NCI-H446 treated with DMSO at 0.1 percent for 48 hours (cell line): ENCODE results near the gene OMP.

ENCODE experiments used
- DNase-seq: peaks from one replicate; lab custom pipeline; 2025; lab: John Stamatoyannopoulos, UW

The OMP gene

GRCh38 chr11:77104727-77105126 lies 2.1 kb downstream of the OMP start:
- no peak for DNase-seq

DNA sequence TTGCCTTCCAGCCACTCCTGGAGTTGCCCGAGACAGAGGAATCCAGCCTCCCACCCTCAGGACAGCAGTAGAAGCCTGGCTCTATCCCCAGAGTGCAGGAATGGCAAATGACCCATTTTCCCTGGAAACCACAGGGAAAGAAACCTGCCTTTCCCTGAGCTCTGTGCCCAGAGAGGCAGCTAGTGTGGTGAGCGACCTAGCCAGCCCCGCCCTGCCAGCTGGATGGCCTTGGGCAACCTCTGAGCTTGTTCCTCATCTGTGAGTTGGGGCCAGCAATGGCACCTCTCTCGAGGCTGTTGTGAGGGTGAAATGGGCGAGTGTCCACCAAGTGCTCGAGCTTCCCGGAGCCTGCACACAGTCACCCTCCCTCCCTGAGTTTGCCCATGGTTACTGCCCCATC lies 3.7 kb downstream of the OMP start:
- DNase-seq = no peak

GRCh38 chr11:77106759-77107158 lies 4.1 kb downstream of the OMP start:
- DNase-seq = no peak

DNA sequence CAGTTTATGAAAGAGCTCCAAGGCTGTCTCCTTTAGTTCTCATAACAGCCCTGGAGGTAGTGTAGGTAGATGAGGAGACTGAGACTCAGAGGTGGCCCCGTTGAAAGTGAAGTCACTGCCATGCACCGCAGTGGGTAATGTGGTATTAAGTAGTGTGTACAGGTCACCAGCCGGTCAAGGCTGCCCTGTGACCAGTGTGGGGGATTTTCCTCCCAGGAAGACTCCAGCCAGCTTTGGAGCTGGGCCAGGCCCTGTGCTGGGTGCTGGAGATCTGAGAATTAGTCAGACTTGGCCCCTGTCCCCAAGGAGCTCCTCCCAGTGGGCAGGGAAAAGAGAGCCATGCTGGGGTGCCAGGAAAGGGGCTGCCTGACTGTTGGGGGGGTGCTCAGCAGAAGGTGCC lies 5.3 kb downstream of the OMP start:
- peak; percentile 79 for DNase-seq

GRCh38 chr11:77108436-77108835 lies 5.8 kb downstream of the OMP start:
- DNase-seq = no peak

- peak; percentile 98 for DNase-seq
Observed at GRCh38 chr11:77109236-77110019, 6.8 kb downstream of the OMP start.

GRCh38 chr11:77110836-77111235 lies 8.2 kb downstream of the OMP start:
- DNase-seq = no peak

DNA sequence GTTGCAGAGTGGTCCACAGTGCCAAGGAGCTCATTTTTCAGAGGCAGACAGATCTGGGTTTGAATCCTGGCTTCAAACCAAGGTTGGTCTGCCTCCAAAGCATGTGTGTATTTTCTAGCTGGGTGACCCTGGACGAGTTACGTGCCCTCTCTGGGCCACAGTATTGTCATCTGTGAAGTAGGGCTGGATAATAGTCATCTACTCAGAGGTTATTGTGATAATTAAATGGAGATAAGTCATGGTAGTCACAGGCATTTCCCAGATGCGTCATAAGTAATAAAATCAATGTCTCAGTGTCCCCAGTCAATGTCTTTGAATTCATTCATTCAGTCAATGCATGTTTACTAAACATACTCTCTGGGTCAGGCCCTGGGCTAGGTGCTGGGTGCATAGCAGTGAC lies 8.6 kb downstream of the OMP start:
- no peak for DNase-seq

DNA sequence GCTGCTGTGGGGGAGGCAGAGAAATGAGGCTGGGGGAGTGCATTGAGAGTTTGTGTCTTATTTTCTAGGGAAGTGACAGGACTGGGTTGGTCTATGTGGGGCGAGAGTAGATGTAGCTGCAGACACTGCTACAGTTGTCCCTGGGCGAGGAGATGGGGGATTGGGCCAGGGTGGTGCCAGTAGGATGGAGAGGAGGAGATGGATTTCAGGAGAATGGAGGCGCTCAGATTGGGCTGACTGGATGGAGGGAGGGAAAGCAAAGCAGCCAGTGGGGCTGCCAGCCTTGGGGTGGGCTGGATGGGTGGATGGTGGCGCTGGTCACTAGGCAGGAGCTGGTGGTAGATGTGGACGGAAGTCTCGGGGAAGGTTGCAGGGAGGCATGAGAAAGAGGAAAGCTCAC lies 9.3 kb downstream of the OMP start:
- no peak for DNase-seq

- no peak for DNase-seq
Observed at GRCh38 chr11:77112641-77113381, 10.2 kb downstream of the OMP start.

DNA sequence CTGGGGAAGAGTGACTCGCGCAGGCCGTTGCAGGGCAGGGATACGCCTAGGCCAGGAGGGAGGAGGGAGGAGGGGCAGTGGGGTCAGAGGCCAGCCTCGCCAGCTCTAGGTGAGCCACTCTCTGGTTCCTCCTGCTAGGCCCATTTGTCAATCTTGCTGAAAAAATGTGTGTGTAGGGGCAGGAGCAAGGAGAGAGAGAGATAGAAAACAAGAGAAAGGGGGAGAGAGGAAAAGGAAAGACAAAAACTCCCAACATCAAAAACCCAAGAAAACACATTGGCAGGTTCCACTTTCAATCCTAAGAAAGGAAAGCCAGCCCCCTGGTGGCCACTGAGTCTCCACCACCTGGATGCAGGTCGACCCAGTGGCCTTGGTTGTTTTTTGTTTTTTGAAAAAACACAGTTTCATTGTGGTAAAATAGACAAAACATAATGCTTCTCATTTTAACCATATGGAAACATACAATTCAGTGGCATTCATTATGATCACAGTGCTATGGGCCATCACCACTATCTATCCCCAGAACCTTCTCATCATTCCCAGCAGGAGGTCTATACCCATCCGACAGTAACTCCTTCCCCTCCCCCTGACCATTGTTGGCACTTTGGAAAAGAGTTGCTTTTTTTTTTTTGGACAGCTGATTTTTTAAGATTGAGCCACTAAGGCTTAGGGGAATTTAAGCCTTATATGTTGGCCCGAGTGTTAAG lies 10.9 kb downstream of the OMP start:
- DNase-seq = peak; percentile 9

DNA sequence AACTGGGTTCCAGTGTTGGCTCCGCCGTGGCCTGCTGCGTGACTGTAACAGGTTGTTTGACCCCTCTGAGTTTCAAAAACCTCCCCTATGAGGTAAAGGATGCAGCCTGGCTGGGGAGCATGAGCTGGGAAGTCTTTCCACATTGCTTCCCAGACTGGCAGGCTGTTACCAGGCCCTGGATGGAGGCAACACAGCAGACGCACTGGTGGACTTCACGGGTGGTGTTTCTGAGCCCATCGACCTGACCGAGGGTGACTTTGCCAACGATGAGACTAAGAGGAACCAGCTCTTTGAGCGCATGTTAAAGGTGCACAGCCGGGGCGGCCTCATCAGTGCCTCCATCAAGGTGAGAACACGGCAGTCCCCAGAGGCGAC lies 11.4 kb downstream of the OMP start:
- no peak for DNase-seq

- DNase-seq = no peak
Observed at GRCh38 chr11:77115181-77115611, 12.6 kb downstream of the OMP start.

DNA sequence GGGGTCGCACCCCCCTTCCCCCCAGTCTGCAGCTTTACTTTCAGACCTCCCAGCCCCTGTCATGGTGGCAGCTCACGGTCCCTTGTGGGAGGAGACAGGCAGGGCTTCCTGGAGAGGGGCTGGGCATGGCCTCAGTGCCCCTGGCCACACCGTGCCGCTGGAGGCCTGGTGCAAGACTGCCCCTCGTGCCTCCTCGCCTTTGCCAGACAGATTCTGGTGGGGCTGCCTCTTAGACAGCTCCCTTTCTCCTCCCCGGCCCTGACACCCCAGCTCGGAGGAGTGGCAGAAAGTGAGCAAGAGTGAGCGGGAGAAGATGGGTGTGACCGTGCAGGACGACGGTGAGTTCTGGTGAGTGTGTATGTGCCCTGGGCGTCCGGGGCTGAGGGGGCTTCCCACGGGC lies 13.3 kb downstream of the OMP start:
- no peak for DNase-seq

DNA sequence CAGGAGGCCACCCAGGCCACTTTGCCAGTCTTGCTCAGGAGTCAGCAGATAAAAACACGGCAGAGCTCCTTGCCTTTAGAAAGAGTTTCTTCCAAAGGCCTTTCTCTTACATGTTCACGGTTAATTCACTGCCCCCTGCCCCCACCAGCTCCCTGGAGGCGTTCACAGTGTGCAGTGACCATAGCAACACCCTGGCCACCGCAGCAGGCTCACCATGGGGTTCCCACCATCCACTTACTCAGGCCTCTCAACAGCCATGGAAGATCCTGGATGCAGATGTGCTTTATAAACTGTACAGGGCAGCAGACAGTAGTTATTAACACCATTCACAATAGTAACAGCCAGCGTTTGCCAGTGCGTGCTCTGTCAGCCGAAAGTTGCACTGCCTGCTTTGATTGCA lies 14.9 kb downstream of the OMP start:
- DNase-seq = no peak

DNA sequence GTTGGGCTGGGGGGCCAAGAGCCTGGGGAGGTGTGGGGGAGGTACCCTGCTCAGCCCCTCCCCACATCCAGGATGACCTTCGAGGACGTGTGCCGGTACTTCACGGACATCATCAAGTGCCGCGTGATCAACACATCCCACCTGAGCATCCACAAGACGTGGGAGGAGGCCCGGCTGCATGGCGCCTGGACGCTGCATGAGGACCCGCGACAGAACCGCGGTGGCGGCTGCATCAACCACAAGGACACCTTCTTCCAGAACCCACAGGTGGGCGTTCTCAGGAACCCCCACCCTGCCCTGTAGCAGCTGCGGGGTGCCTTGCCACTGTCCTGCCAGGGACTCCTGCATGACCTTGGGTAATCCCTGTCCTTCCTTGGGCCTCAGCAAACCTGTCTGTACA lies 15.4 kb downstream of the OMP start:
- DNase-seq = no peak

DNA sequence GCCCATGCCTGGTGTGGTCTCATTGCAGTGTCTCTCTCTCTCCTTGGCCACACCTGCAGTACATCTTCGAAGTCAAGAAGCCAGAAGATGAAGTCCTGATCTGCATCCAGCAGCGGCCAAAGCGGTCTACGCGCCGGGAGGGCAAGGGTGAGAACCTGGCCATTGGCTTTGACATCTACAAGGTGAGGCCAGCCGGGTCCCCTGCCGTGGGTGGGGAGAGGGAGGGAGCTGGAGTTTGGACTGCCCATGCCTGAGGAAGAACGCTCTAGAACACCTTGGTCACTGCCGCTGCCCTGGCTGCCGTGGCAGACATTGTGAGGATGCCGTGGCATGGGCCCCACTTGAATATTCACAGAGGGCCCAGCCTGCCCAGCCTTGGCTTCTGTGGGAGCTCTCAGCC lies 16.3 kb downstream of the OMP start:
- no peak for DNase-seq

DNA sequence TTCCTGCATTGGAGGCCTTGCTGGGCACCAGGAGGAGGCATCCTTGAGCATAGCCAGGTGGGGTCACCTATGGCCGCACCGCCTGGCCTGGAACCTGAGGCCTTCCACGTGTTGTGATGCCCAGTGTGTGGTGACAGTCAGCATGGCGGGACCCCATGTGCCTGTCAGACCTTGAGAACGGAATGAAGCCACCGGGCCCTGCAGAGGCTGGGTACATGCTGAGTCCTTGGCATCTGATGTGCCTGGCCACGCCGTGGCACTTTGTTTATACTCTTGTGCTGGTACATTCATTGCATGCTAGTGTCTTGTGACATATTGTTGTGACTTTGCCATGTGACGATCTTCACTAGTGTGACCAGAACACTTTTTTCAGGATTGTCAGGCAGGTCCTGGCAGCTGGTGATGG lies 16.9 kb downstream of the OMP start:
- DNase-seq = no peak

- no peak for DNase-seq
Observed at GRCh38 chr11:77120571-77120970, 17.9 kb downstream of the OMP start.

GRCh38 chr11:77121096-77121640 lies 18.5 kb downstream of the OMP start:
- no peak for DNase-seq

- no peak for DNase-seq
Observed at GRCh38 chr11:77121876-77122575, 19.4 kb downstream of the OMP start.

GRCh38 chr11:77122576-77123212 lies 20.1 kb downstream of the OMP start:
- no peak for DNase-seq
